Measurements from ENCODE around the gene LHX2. TPM values are rescaled to one million over a fixed set of nuclear protein-coding genes. Genes with fewer than 3 reads are reported as not detected.

The LHX2 gene
- total RNA-seq, 4 donors from 2014 or later = not detected

DNA sequence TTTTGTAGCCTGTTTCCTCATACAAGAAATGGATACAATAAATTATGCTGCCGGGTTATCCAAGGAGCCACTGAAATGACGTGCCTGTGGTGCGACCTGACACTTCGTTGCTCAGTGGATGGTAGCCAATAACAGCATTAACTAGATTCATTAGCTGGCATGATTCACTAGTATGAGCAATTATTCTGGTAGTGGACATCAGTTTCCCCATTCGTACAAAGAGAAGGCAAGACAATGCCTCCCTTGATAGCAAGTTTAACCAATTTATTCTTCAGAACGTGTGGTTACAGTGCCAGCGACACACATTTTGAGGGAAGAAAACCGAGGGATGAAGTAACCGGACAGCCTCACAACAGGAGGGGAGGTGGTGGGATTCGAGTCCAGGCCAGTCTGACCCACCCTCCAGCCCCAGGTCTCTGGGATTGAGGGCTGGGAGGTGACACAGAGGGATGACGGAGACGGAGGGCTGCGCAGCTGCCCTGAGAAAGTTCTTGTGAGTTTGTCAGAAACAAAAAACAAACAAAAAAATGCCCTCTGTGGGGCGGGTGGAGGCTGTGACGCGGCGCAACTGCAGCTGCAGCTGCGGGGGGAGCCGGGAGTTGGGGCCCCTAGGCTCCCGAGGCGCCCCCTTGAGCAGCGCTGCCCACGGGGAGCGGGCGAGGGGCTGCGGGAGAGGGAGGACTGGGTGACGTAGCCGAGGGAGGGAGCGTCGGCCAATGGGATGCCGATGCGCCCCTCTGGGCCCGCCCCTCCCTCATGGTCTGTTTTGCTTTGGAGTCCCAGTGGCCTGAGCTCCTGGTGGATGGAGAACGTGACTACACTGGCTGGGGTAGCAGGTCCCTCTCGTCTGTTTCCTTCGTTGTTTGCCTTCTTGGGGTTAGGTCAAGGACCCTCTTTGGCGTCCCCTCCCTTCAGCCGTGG, 10.9 kb downstream of the LHX2 start:
- no peak for DNase-seq (ENCODE audit: low spot score)
- TF ChIP-seq, protein P1, sequence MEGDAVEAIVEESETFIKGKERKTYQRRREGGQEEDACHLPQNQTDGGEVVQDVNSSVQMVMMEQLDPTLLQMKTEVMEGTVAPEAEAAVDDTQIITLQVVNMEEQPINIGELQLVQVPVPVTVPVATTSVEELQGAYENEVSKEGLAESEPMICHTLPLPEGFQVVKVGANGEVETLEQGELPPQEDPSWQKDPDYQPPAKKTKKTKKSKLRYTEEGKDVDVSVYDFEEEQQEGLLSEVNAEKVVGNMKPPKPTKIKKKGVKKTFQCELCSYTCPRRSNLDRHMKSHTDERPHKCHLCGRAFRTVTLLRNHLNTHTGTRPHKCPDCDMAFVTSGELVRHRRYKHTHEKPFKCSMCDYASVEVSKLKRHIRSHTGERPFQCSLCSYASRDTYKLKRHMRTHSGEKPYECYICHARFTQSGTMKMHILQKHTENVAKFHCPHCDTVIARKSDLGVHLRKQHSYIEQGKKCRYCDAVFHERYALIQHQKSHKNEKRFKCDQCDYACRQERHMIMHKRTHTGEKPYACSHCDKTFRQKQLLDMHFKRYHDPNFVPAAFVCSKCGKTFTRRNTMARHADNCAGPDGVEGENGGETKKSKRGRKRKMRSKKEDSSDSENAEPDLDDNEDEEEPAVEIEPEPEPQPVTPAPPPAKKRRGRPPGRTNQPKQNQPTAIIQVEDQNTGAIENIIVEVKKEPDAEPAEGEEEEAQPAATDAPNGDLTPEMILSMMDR (IDR thresholded peaks at IDR 0.05) = no peak
- ATAC-seq (ENCODE audit: low FRiP score) = no peak

DNA sequence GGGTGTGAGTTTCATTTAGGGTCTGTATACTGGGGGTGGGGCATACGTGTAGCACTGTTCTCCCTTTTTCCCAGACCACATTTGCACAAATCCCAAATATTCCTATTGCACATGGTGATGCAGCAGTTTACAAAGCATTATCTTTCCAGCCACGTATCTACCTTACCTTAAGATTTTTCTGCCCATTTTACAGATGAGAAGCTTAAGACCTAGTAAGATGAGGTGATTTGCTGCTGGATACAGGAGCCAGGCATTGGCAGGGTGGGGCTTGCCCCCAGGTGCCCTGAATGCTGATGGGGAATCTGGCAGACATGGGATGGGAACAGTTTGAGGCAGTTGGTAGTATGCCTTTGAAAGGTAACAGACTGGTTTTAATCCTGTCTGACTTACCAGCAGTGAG, 12.5 kb downstream of the LHX2 start:
- no peak for ATAC-seq (ENCODE audit: low FRiP score)

DNA sequence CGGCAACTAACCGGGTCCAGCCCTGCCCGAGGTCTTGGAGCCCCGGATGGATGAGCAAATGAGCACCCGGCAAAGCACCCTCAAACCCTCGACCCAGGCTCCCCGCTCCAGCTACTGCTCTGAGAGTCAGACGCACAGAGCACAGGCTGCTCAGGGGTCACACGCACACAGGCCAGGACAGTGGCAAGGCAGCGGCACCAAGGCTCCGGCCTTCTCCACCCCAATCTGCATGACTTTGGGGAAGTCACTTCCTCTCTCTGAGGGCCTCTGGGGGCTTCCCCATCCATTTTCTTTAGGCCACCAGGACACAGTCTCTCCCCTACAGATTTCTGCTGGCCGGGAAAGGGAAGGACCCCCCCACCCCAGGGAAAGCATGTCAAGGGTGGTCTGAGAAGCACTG, 18.0 kb downstream of the LHX2 start:
- ATAC-seq (ENCODE audit: low FRiP score) = no peak
- DNase-seq (ENCODE audit: low spot score) = no peak
- TF ChIP-seq, protein P1 (IDR thresholded peaks at IDR 0.05) = no peak

More for the DNA sequence above, 12.5 kb downstream of the LHX2 start:
- DNase-seq (ENCODE audit: low spot score) = no peak
- TF ChIP-seq, protein P1 (IDR thresholded peaks at IDR 0.05) = no peak

DNA sequence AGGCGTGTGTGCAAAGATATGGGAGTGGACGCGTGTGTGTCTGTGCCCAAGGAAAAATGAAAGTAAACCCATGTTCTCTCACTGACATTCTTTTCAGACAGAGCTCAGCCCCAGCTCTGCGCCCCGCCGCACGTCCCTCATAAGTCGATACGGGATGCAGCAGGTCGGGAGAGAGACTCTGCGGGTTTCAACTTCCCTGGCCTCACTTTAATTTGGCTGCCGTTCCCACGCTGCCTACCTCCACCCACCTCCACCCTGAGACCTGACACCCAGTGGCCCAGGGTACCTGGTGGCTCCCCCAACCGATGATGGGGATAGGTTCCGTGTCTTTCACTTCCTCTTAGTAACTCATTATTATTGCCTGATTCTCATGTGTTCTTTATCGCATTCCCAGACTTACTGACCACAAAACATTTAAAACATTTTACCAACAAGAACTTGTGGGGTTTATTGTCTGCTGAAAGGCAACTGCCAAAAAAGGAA, 19.4 kb downstream of the LHX2 start:
- ATAC-seq (ENCODE audit: low FRiP score) (no peak), DNase-seq (ENCODE audit: low spot score) (no peak)
- TF ChIP-seq, protein P1 (IDR thresholded peaks at IDR 0.05) = no peak

DNA sequence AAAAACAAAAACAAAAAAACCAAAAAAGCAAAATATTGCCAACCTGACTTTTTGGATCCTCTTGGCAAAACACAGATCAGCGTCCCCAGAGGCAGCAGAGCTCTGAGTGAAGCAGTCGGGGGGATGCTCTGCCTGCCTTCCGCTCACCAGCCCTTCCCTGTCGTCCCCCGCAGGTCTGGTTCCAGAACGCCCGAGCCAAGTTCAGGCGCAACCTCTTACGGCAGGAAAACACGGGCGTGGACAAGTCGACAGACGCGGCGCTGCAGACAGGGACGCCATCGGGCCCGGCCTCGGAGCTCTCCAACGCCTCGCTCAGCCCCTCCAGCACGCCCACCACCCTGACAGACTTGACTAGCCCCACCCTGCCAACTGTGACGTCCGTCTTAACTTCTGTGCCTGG, 20.7 kb downstream of the LHX2 start:
- TF ChIP-seq, protein P1 (IDR thresholded peaks at IDR 0.05) = no peak
- no peak for DNase-seq (ENCODE audit: low spot score)
- no peak for ATAC-seq (ENCODE audit: low FRiP score)

DNA sequence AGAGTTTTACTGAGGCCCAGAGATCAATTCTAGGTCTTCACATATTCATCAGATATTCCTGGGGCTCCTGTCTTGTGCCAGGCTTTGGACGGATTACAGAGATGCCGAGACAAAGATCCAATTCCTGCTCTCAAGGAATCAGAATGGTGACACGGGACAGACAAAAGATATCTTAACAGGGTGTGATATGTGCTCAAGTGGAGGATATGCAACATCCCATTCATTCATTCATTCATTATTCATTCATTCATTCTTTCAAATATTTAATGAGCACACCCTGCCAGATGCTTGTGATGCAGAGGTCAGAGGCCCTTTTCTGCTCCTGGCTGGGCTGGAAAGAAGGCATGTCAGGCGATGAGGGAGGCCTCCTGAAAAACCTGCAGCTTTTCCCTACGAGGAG, 21.8 kb downstream of the LHX2 start:
- TF ChIP-seq, protein P1 (IDR thresholded peaks at IDR 0.05) = no peak
- no peak for DNase-seq (ENCODE audit: low spot score)
- no peak for ATAC-seq (ENCODE audit: low FRiP score)

DNA sequence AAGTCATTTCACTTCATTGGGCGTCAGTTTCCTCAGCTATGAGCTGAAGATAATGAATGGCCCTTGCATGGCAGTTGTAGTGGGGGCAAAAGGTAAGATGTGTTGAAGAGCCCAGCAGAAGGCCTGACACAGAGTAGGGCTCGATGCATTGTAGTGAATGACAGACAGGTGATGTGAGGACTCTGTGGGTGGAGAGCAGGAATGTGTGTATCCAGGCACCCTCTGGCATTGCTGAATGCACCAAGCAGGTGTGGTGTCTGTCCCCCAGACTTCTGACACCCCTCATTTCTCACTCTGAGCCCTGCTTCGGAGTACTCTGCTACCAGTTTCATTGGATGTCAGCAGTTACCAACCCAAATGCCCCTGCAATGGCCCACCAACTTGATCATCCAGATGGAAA, 22.4 kb downstream of the LHX2 start:
- TF ChIP-seq, protein P1 (IDR thresholded peaks at IDR 0.05) = no peak
- no peak for ATAC-seq (ENCODE audit: low FRiP score)
- DNase-seq (ENCODE audit: low spot score) = no peak
